GM19025 (cell line): Measurements from ENCODE around the gene EXOSC6.
"Not testable (repeated sequence)": the region's sequence is repeated elsewhere in the genome, so short reads cannot be mapped to it uniquely, and the experiment has no call there.

Source experiments
- ATAC-seq: cut with Tn5 transposase; IDR thresholded peaks from one replicate; pipeline ENCODE4 v1.9.1; 2021; ENCODE audit warnings: mild to moderate bottlenecking, low read depth, moderate library complexity; ENCODE audit not compliant: unreplicated experiment

EXOSC6 gene

GRCh38 chr16:70255574-70255973 lies 3.8 kb upstream of the EXOSC6 start:
- ATAC-seq, result no peak

- ATAC-seq, result no peak
Observed at GRCh38 chr16:70254965-70255286, 3.2 kb upstream of the EXOSC6 start.

- no peak for ATAC-seq
Observed at GRCh38 chr16:70254180-70254964, 2.6 kb upstream of the EXOSC6 start.

GRCh38 chr16:70253291-70254106 lies 1.8 kb upstream of the EXOSC6 start:
- no peak for ATAC-seq

- ATAC-seq, result no peak
Observed at GRCh38 chr16:70252355-70252988, 732 bp upstream of the EXOSC6 start.

- ATAC-seq, result peak; percentile 47
Observed at GRCh38 chr16:70250748-70251628, 752 bp downstream of the EXOSC6 start.

GRCh38 chr16:70249697-70250096 lies 2.0 kb downstream of the EXOSC6 start:
- ATAC-seq, result not testable (repeated sequence)

GRCh38 chr16:70238773-70239172 lies 13.0 kb downstream of the EXOSC6 start:
- ATAC-seq, result not testable (repeated sequence)

GRCh38 chr16:70231831-70232230 lies 19.9 kb downstream of the EXOSC6 start:
- ATAC-seq, result not testable (repeated sequence)

- not testable (repeated sequence) for ATAC-seq
Observed at GRCh38 chr16:70226024-70226423, 25.7 kb downstream of the EXOSC6 start.

GRCh38 chr16:70225430-70225829 lies 26.3 kb downstream of the EXOSC6 start:
- ATAC-seq, result not testable (repeated sequence)

- not testable (repeated sequence) for ATAC-seq
Observed at GRCh38 chr16:70224645-70225044, 27.1 kb downstream of the EXOSC6 start.

GRCh38 chr16:70223971-70224513 lies 27.7 kb downstream of the EXOSC6 start:
- not testable (repeated sequence) for ATAC-seq

GRCh38 chr16:70223216-70223615 lies 28.5 kb downstream of the EXOSC6 start:
- ATAC-seq, result not testable (repeated sequence)

- not testable (repeated sequence) for ATAC-seq
Observed at GRCh38 chr16:70222574-70222973, 29.2 kb downstream of the EXOSC6 start.

- not testable (repeated sequence) for ATAC-seq
Observed at GRCh38 chr16:70218586-70218985, 33.2 kb downstream of the EXOSC6 start.

- not testable (repeated sequence) for ATAC-seq
Observed at GRCh38 chr16:70206382-70206781, 45.4 kb downstream of the EXOSC6 start.

- not testable (repeated sequence) for ATAC-seq
Observed at GRCh38 chr16:70204668-70205405, 46.9 kb downstream of the EXOSC6 start.

GRCh38 chr16:70204010-70204409 lies 47.7 kb downstream of the EXOSC6 start:
- ATAC-seq, result not testable (repeated sequence)
